ENCODE measurements around the gene GGA1. TPM values are rescaled to one million over a fixed set of nuclear protein-coding genes. Genes with fewer than 3 reads are reported as not detected.

The GGA1 gene
- total RNA-seq, 1 donor from 2014 or later: 43.1 TPM

- Mint-ChIP-seq H3K4me3 (ENCODE audit: unreplicated experiment) (peak overlapping the region; percentile 85), H3K27ac (ENCODE audit: unreplicated experiment) (peak overlapping the region; percentile 98), H3K27me3 (ENCODE audit: low read depth, unreplicated experiment) (no peaks in the 10 kb centered on the region), H3K4me1 (ENCODE audit: low read depth, unreplicated experiment) (peaks cover 39% of the 10 kb centered on the region), H3K9me3 (ENCODE audit: unreplicated experiment) (no peaks in the 10 kb centered on the region), H3K36me3 (ENCODE audit: low read depth, unreplicated experiment) (no peaks in the 10 kb centered on the region)
- Histone ChIP-seq H3K9me3 (ENCODE audit: insufficient read depth, low read depth, low read length) (no peaks in the 10 kb centered on the region), H3K36me3 (ENCODE audit: insufficient read depth, low read length) (no peaks in the 10 kb centered on the region), H3K79me2 (ENCODE audit: insufficient read depth, low read length) (peaks cover 64% of the 10 kb centered on the region), H3K4me2 (ENCODE audit: low read length) (peak overlapping the region; percentile 85), H3K4me1 (ENCODE audit: insufficient read depth, low read length) (peaks cover 57% of the 10 kb centered on the region), H3K4me3 (ENCODE audit: insufficient read depth, low read depth, low read length) (peak overlapping the region; percentile 89), H3K27ac (ENCODE audit: low read depth, low read length) (peak overlapping the region; percentile 92), H4K20me1 (ENCODE audit: insufficient read depth, low read length) (peaks cover 45% of the 10 kb centered on the region), H3K27me3 (ENCODE audit: insufficient read depth, low read length) (no peaks in the 10 kb centered on the region), H3K9ac (ENCODE audit: low read length) (peak overlapping the region; percentile 100), H2AFZ (ENCODE audit: low read depth, low read length) (no peak overlapping the region)
- FAIRE-seq (no peak), DNase-seq (ENCODE audit: low read depth) (peak; percentile 69)
- peak; percentile 69 for TF ChIP-seq CTCF (IDR thresholded peaks at IDR 0.05; ENCODE audit: insufficient read depth, low read depth, low read length)
- no peak for TF ChIP-seq EZH2 (IDR thresholded peaks at IDR 0.05; ENCODE audit: insufficient read depth, low read length)
Observed at GRCh38 chr22:37561212-37562048, 47.2 kb upstream of the GGA1 start.

- no peak for FAIRE-seq
- DNase-seq (ENCODE audit: low read depth): no peak
- no peaks in the 10 kb centered on the region for H3K9me3 Mint-ChIP-seq (ENCODE audit: unreplicated experiment)
- Histone ChIP-seq H3K36me3 (ENCODE audit: insufficient read depth, low read length) (peaks cover 6% of the 10 kb centered on the region), H3K4me1 (ENCODE audit: insufficient read depth, low read length) (peaks cover 56% of the 10 kb centered on the region), H3K4me3 (ENCODE audit: insufficient read depth, low read depth, low read length) (peak overlapping the region; percentile 89), H4K20me1 (ENCODE audit: insufficient read depth, low read length) (peaks cover 54% of the 10 kb centered on the region), H3K27ac (ENCODE audit: low read depth, low read length) (peak overlapping the region; percentile 92), H3K4me2 (ENCODE audit: low read length) (peak overlapping the region; percentile 85), H3K9ac (ENCODE audit: low read length) (peak overlapping the region; percentile 100), H2AFZ (ENCODE audit: low read depth, low read length) (no peak overlapping the region), H3K79me2 (ENCODE audit: insufficient read depth, low read length) (peaks cover 72% of the 10 kb centered on the region), H3K27me3 (ENCODE audit: insufficient read depth, low read length) (no peaks in the 10 kb centered on the region), H3K9me3 (ENCODE audit: insufficient read depth, low read depth, low read length) (no peaks in the 10 kb centered on the region)
- TF ChIP-seq EZH2 (IDR thresholded peaks at IDR 0.05; ENCODE audit: insufficient read depth, low read length): no peak
- TF ChIP-seq CTCF (IDR thresholded peaks at IDR 0.05; ENCODE audit: insufficient read depth, low read depth, low read length): no peak
- H3K4me3 Mint-ChIP-seq (ENCODE audit: unreplicated experiment): peak overlapping the region; percentile 85
- no peaks in the 10 kb centered on the region for H3K27me3 Mint-ChIP-seq (ENCODE audit: low read depth, unreplicated experiment)
- H3K4me1 Mint-ChIP-seq (ENCODE audit: low read depth, unreplicated experiment): peaks cover 39% of the 10 kb centered on the region
- no peaks in the 10 kb centered on the region for H3K36me3 Mint-ChIP-seq (ENCODE audit: low read depth, unreplicated experiment)
- H3K27ac Mint-ChIP-seq (ENCODE audit: unreplicated experiment): peak overlapping the region; percentile 90
Observed at GRCh38 chr22:37562049-37562875, 46.4 kb upstream of the GGA1 start.

Measured in astrocyte (in vitro differentiated cells and primary cell).